ENCODE results near the gene TRPM3.
"Not testable (repeated sequence)": the region's sequence is repeated elsewhere in the genome, so short reads cannot be mapped to it uniquely, and the experiment has no call there.

TRPM3 gene

GRCh38 chr9:70635790-70636189, 485.6 kb downstream of the TRPM3 start:
- DNase-seq, result no peak

DNA sequence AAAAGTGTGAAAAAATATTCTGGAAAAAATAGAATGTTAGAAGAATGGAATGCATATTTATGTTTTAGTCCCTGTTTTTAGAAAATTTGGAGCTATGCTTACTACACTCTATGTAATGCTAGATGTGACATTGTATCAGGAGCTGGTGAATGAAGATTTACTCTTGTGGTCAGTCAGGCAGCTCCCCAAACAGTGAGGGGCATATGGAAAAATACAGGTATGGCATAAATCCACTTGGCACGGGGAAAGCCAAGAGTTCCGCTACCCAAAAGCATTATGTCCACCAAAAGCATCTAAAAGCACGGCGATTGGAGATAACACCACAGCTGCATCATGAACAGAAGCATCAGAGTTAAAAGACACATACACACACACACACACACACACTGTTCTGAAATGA, 486.7 kb downstream of the TRPM3 start:
- no peak for DNase-seq

DNA sequence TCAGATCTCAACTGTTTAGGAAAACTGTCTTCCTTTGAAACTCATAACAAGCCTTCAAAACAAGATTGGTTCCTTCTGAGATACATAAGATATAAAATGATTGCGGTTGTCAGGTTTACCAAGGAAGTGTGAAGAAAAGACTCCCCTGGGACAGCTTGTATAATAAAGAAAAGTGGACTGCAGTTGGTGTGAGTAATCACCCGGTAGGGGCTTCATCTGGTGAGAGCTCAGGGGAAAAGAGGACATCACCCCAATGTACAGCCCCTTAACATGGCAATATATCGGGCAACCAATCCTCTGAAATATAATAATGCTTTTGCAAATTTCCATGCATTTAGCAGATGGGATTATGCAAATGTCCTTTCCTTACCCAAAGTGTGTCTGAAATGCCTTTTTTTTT, 490.4 kb downstream of the TRPM3 start:
- no peak for DNase-seq

DNA sequence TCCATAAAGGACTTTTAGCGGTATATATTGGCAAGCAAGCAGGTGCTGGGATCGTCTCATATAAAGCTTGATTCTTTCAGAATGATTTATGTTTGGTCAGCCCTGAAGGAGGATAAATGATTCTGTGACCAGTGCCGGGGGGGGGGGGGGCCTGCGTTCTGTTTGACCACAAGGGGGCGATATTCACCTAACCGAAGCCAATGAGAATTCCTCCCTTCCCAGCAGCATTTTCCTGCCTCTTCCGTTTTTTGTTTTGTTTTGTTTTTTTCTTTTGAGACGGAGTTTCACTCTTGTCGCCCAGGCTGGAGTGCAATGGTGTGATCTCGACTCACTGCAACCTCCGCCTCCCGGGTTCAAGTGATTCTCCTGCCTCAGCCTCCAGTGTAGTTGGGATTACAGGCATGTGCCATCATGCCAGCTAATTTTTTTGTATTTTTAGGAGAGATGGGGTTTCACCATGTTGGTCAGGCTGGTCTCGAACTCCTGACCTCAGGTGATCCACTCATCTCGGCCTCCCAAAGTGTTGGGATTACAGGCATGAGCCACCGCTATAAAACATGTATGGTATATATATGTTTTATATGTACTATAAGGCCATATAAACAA, 492.2 kb downstream of the TRPM3 start:
- DNase-seq, result not testable (repeated sequence)

GRCh38 chr9:70625078-70625477, 496.3 kb downstream of the TRPM3 start:
- no peak for DNase-seq

DNA sequence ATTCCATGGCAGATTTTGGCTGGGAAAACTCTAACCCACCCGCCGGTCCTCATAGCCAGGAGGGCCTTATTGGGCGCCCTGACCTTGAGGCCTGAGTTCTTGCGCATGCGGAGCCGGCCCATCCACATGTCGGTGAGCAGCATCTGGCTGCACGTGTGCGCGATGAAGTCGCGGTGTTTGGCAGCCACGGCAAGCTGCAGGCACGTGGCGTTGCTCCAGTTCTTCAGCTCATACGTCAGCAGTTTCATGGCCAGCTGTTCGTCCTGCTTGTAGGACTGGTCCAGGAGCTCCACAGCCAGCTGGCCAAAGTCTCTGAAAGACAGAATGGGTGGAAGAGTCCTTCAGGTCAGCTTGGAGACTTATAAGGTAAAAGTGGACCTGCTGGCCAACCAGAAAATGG, 502.6 kb downstream of the TRPM3 start:
- DNase-seq, result no peak

DNA sequence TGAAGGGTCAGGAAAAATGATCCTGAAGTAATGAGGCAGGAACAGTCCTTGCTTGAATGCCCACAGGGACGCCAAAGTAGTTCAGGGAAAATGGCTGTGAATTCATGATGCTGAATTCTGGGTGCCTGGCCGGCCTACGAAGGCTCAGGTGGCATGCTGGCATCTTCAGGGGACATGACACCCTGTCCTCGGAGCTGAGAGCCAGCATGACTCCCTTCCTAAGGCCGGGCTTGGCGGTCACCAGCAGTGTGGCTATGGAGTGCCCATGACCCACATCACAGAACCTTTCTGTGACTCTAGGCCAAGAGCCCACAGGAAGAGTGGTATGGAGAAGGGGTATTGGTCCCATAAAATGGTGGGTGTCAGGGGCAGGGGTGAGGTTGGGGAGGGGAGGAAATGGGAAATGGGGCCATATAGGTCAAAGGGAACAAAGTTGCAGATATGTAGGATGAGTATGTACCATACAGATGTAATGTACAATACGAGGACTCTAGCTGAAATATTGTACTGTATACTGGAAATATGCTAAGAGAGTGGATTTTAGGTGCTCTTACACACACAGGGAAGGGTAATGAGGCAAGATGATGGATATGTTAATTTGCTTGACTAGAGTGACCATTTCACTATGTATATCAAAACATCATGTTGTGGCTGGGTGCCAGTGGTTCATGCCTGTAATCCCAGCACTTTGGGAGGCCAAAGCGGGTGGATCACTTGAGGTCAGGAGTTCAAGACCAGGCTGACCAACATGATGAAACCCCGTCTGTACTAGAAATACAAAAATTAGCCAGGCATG, 504.2 kb downstream of the TRPM3 start:
- DNase-seq, result no peak

- DNase-seq, result no peak
Measured at GRCh38 chr9:70616228-70616990, 505.0 kb downstream of the TRPM3 start.

DNA sequence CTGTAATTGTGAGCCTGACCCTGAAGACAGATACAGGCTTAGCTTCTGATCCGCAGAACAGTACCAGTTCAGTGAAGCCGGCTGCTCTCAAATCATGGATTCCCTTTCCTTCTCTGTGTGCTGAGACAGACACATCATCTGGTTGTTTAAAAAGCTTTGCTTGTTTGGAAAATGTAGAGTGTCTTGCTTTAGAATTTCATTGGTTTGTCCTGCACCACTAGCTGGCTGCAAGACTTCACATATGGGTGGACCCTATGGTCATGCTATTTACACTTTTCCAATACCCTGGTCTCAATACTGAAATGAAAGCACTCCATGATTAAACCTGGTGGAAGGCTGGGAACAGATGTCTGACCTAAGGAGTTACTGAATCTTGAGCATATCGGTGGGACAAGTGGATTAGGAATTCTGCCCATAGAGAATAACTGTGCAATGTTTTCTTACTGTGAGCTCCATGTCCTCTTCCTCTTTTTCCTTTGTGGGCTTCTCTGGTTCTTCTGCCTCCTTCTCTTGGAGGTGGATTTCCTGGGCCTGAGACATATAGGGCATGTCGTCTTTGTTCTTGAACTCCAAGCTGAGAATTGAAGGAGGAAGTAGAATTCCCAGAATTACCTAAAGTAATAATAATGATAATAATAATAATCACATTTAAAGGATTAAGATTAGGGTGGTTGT, 505.8 kb downstream of the TRPM3 start:
- DNase-seq, result no peak

DNA sequence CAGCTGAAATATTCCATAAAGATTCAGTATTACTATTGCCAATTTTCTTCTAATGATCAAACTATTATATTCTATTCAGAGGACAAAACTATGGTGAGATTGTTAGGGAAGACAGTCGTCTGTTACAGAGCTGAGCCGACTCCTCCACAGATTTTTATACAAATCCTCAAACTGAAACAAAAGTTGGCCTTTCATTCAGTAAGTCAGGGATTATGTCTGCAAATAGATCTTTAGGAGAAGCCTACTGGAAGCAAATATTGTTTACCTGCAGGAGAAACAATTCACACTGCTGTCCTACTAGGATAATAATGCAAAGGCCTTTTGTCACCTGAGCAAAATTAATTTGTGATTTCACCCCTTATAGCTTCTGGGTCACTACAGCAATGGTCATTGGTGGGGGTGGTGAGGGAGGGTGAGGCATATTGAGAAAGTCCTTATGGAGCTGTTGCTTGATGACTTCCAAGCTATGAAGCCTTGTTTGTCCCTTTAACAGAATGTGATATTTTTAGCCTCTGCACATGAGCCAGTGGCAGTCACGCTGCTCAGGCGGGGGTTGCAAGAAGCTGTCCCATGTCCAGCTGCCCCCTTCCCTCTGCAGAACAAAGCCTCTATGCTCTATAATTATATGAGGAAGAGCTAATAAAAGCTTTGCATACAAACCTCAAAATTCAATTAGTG, 506.5 kb downstream of the TRPM3 start:
- no peak for DNase-seq

DNA sequence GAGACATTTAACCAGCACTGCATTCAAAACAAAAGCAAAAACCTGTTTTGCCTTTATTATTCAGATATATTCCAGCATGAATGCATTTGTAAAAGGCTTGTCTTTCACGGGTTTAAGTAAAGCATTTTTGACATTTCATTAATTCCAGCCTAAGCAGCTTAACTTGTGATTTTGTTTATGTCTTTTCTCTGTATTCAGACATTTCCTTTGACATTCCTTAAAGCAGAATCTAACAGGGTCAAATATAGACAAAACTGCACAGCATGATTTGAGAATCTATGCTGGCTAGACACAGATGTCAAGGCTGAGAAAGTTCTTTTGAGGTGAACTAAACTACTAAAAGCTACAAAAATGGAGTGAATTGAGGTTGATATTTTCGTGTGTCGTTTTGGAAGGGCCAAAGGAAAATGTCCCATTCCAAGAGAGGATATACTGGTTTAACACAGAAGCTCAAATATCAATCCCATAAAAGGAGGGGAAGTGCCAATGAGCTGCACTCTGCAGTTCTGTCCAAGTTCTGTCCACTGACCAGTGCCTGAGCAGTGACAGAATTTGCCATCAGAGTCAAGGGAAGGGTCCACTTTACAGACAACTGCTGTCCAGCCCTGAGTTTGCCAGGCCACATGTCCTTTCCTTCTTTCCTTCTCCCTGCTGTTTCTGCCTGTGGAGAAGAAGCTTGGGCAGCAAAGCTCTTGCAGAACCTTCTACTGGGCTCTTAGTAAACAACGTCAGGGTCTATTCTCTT, 508.2 kb downstream of the TRPM3 start:
- no peak for DNase-seq

GRCh38 chr9:70610287-70610644, 511.2 kb downstream of the TRPM3 start:
- no peak for DNase-seq

DNA sequence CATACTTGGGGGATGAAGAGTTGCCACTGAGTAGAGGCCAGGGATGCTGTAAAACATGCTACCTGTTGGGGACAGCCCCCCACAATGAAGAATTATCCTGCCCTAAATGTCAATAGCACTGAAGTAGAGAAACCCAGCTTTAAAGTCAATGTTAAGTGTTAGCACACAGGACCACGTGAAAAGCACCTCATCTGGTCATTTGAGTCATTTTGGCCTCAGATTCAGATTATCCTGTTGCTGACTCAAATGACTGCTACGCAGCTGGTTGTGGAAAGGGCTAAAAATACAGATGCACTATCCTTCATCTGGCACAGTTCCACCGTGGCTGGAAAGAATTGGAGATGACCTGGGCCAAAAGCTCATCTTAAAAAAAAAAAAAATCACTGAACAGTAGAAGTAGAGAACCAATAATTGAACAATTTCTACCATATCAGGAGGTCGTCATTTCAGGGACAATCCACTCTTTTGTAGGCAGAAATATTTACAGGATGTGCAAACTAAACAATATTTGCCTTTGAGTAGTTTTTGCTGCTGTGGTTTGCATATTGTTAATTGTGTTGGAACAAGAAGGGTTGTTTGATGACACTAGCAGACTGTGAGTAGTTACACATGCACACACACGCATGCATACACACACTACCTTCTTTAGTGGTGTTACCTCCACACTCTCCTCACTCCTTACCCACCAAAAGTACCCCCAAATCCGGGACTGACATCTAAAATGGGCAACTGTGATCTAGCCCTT, 511.7 kb downstream of the TRPM3 start:
- no peak for DNase-seq

GRCh38 chr9:70609011-70609410, 512.4 kb downstream of the TRPM3 start:
- no peak for DNase-seq

- no peak for DNase-seq
Measured at GRCh38 chr9:70607926-70608325, 513.5 kb downstream of the TRPM3 start.

DNA sequence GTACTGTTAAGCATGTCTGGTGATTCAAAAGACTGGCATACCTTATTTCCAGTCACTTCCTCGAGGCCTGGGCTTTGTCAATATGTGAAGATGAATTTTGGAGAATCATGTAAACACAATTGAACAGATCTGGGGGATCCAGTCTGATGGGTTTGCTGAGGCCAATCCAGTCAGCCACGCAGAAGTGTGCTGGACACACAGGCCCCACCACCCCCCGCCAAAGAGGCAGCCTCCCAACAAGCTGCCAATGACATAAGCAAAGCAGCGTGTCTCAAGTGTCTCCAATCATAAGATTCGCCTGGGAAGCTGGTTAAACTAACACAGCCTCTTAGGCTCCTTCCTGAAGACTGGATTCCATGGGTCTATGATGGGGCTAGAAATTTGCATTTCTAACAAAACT, 514.1 kb downstream of the TRPM3 start:
- no peak for DNase-seq

DNA sequence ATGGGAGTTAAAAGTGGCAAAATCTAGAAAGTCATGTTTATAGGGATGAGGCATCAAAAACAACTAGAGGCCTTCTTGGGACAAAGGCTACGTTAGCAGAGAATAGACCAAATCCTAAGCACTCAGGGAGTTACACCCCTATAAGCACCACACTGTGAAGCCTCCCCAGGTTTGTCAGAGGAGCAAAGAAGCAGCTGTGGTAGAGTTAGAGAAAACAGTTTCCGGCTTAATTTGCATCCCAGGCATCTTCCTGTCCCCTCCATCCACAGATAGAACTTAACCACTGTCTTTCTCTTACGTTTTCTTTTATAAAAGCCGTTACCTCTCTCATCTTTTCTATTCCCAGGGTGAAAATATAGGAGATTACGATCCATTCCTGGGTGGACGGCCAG, 518.4 kb downstream of the TRPM3 start:
- no peak for DNase-seq

GRCh38 chr9:70602321-70603019, 519.0 kb downstream of the TRPM3 start:
- peak; percentile 32 for DNase-seq

DNA sequence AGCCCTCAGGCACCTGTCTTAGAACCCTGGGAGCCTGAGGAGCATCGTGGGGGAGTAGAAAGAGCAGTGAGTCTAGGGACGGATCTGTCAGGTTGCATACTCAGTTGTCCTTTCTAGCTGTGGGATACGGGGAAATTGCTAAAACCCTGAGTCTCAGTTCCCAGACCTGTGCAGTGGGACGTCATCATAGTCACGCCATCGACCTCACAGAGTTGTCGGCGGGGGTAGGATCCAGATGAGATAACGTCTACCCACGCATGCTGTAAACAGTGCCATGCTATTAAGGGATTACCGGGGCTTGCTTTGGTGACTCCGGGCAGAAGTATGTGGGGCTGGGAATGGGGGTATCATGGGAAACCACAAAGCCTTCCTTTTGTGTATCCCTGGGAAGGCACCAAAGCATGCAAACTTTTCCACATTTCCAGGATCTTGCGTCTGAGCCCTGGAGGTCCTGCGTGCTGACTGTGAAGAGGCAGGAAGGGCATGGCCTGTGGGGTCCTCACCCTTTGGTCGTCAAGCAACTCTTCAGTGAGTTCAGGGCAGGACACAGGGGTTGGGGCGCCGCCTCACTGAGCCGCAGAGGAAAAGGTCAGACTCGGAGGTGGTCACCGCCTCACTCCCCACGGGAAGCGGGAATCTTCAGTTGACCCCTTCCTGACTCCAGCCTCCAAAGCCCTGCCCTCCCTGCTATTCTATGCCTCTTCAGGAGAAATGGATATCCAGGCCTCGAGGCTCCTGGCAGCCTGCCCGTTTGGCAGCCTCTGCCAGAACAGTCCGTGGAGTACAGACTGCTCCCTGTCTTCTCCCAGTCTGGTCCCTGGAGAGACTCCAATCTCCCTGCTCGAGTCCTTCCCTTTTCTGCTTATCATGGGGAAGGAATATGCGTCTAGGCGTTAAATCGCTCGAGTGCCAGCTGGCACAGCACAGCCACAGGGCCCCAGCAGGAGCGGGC, 520.1 kb downstream of the TRPM3 start:
- DNase-seq, result no peak

DNA sequence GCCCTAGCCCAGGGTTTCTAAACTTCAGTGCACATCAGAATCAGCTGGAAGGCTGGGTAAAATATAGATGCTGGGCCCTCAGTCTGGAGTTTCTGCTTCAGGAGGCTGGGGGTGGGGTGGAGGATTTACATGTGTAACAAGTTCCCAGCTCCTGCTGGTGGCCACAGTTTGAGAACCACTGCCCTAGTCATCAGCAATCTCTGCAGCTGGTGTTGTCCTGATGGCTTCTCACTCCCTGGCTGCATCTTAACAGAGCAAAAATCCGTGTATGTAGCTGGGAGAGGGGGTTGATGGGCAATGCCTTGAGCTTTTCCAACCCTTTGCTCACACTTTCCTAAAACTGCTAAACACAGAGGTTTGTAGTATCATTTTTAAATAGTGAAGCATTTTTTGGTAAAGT, 520.9 kb downstream of the TRPM3 start:
- no peak for DNase-seq
